Stimulated activated CD8-positive, alpha-beta memory T cell treated with anti-CD3 and anti-CD28 coated beads, Interleukin-2, amount 100 ng/mL, for 48 hours (primary cell): Measurements from ENCODE around the gene CCM2.

Source experiments
- DNase-seq, 2 donors: peaks; one replicate each; pipeline ENCODE4 v3.0.0-alpha.2; 2020; ENCODE audit warnings: low read depth in 2 of 2

The CCM2 gene

GRCh38 chr7:44969049-44969700 lies 30.8 kb upstream of the CCM2 start:
- no peak for DNase-seq

- DNase-seq: no peak
These were observed 30.1 kb upstream of the CCM2 start for GRCh38 chr7:44969701-44970522.

- no peak for DNase-seq
These were observed 29.4 kb upstream of the CCM2 start for GRCh38 chr7:44970523-44971051.

- no peak for DNase-seq
These were observed 28.7 kb upstream of the CCM2 start for GRCh38 chr7:44971188-44971901.

GRCh38 chr7:44971902-44972441 lies 28.0 kb upstream of the CCM2 start:
- no peak for DNase-seq

GRCh38 chr7:44972562-44972961 lies 27.4 kb upstream of the CCM2 start:
- DNase-seq: no peak

GRCh38 chr7:44973610-44974401 lies 26.2 kb upstream of the CCM2 start:
- DNase-seq: no peak

- DNase-seq: no peak
These were observed 25.5 kb upstream of the CCM2 start for GRCh38 chr7:44974549-44974948.

- DNase-seq: no peak
These were observed 24.5 kb upstream of the CCM2 start for GRCh38 chr7:44975331-44976039.

GRCh38 chr7:44976040-44976745 lies 23.8 kb upstream of the CCM2 start:
- DNase-seq: no peak

- DNase-seq: no peak
These were observed 23.2 kb upstream of the CCM2 start for GRCh38 chr7:44976746-44977196.

GRCh38 chr7:44977304-44977958 lies 22.6 kb upstream of the CCM2 start:
- peak; percentile 70 to 81 for DNase-seq

GRCh38 chr7:44977959-44978335 lies 22.1 kb upstream of the CCM2 start:
- no peak for DNase-seq

GRCh38 chr7:44978511-44979366 lies 21.3 kb upstream of the CCM2 start, which contains the start of gene MYO1G:
Gene MYO1G (minus strand): TSS chr7:44979015. CDS start chr7:44978961, 54 bp downstream.
- DNase-seq: peak; percentile 83 to 88

- DNase-seq: no peak
These were observed 20.3 kb upstream of the CCM2 start for GRCh38 chr7:44979481-44980392.

- peak; percentile 74 to 81 for DNase-seq
These were observed 19.5 kb upstream of the CCM2 start for GRCh38 chr7:44980393-44981034.
